ENCODE measurements around the gene ABTB1. TPM values are rescaled to one million over a fixed set of nuclear protein-coding genes. Genes with fewer than 3 reads are reported as not detected.
"Not testable (repeated sequence)": the region's sequence is repeated elsewhere in the genome, so short reads cannot be mapped to it uniquely, and the experiment has no call there.

ABTB1 gene
- total RNA-seq, 1 donor from 2014 or later = 42.0 TPM

- POLR2A ChIA-PET = no interaction called here
- ATAC-seq (ENCODE audit: low read depth) = no peak
- CTCF ChIA-PET = no interaction called here
- no peaks in the 10 kb centered on the region for H3K27me3 Mint-ChIP-seq
- DNase-seq = no peak
- no peaks in the 10 kb centered on the region for H3K36me3 Mint-ChIP-seq (ENCODE audit: low read depth)
- no peak for TF ChIP-seq CTCF (IDR thresholded peaks at IDR 0.05)
- peaks cover 8% of the 10 kb centered on the region for H3K9me3 Mint-ChIP-seq
- H3K4me1 Mint-ChIP-seq = peaks cover 19% of the 10 kb centered on the region
- intact Hi-C loops (cut with micrococcal nuclease) = no loop called here
- H3K27ac Mint-ChIP-seq = no peak overlapping the region
- H3K4me3 Mint-ChIP-seq = no peak overlapping the region
These were observed 29.4 kb downstream of the ABTB1 start for GRCh38 chr3:127702151-127702578.

DNA sequence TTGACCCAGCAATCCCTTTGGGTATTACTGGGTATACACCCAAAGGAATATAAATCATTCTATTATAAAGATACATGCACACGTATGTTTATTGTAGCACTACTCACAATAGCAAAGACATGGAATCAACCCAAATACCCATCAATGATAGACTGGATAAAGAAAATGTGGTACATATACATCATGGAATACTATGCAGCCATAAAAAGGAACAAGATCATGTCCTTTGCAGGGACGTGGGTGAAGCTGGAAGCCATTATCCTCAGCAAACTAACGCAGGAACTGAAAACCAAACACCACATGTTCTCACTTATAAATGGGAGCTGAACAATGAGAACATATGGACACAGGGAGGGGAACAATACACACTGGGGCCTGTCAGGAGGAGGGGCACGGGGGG is 32.1 kb downstream of the ABTB1 start:
- not testable (repeated sequence) for ATAC-seq (ENCODE audit: low read depth)

DNA sequence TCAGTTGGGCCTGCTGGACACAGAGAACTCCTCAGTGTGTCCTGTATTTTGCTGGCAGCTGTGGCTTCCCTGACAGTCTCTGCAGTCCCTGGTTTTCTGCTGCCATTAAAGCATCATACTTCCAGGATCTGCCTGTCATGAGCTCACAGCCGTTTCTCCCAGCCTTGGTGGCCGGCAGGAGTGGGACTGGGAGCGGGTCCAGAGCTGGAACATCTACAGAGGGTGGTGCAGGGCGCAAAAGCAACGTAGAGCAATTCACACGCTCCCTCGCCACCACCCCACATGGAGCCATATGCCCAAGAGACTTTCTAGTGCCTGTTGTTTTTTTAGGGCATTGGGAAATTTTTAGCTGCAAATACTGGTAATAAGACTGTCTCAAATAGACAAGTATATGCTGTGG is 33.6 kb downstream of the ABTB1 start:
- no peak for TF ChIP-seq CTCF (IDR thresholded peaks at IDR 0.05)
- no peak for ATAC-seq (ENCODE audit: low read depth)
- Mint-ChIP-seq H3K4me3 (no peak overlapping the region), H3K36me3 (ENCODE audit: low read depth) (no peaks in the 10 kb centered on the region), H3K9me3 (peaks cover 8% of the 10 kb centered on the region), H3K27me3 (no peaks in the 10 kb centered on the region), H3K4me1 (peaks cover 5% of the 10 kb centered on the region), H3K27ac (no peak overlapping the region)
- CTCF ChIA-PET = interaction anchor here (0.5 kb wide), 1 partner anchor 596 kb away, joined by 4 read pairs; no protein-coding TSS in a partner anchor
- intact Hi-C loops (cut with micrococcal nuclease) = no loop called here
- DNase-seq = no peak
- POLR2A ChIA-PET = no interaction called here

More for the DNA sequence above, 32.1 kb downstream of the ABTB1 start:
- H3K27ac Mint-ChIP-seq; H3K4me1 Mint-ChIP-seq; H3K36me3 Mint-ChIP-seq (ENCODE audit: low read depth); CTCF ChIA-PET; H3K9me3 Mint-ChIP-seq; H3K4me3 Mint-ChIP-seq; DNase-seq; intact Hi-C loops (cut with micrococcal nuclease); H3K27me3 Mint-ChIP-seq: not testable (repeated sequence)
- POLR2A ChIA-PET = interaction anchor here (0.7 kb wide), 1 partner anchor 31 kb away, joined by 8 read pairs; no protein-coding TSS in a partner anchor

DNA sequence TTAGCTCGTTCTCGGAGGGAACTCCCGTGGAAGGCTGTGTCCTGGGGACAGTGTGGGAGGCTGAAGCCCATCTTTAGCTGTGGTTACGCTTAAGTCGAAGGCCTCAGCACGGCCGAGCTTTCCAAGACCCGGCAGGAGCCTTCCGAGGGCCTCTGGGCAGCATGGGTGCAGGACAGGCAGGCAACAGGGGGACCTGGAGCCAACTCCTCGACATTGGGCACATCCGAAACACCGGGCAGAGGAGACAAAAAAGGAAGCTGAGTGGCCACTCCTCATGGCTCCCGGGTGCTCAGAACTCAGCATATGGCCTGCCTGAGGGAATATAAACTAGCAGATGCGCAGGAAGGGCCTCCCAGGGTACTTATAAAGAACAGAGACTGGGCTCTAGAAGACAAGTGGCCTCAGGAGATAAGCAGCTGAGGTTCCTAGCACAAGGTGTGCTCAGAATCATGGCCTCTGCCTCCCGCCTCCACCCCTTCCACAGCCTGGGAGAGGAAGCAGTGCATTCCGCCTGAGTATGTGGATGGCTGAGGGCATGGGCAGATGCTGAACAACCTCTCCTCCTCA is 34.1 kb downstream of the ABTB1 start:
- DNase-seq = no peak
- Mint-ChIP-seq H3K27me3 (no peaks in the 10 kb centered on the region), H3K9me3 (peaks cover 8% of the 10 kb centered on the region), H3K4me3 (no peak overlapping the region), H3K27ac (no peak overlapping the region), H3K4me1 (peaks cover 5% of the 10 kb centered on the region), H3K36me3 (ENCODE audit: low read depth) (no peaks in the 10 kb centered on the region)
- no peak for TF ChIP-seq CTCF (IDR thresholded peaks at IDR 0.05)
- ChIA-PET POLR2A (no interaction called here), CTCF (interaction anchor here (0.5 kb wide), 1 partner anchor 595 kb away, joined by 4 read pairs; no protein-coding TSS in a partner anchor)
- intact Hi-C loops (cut with micrococcal nuclease) = no loop called here
- no peak for ATAC-seq (ENCODE audit: low read depth)

DNA sequence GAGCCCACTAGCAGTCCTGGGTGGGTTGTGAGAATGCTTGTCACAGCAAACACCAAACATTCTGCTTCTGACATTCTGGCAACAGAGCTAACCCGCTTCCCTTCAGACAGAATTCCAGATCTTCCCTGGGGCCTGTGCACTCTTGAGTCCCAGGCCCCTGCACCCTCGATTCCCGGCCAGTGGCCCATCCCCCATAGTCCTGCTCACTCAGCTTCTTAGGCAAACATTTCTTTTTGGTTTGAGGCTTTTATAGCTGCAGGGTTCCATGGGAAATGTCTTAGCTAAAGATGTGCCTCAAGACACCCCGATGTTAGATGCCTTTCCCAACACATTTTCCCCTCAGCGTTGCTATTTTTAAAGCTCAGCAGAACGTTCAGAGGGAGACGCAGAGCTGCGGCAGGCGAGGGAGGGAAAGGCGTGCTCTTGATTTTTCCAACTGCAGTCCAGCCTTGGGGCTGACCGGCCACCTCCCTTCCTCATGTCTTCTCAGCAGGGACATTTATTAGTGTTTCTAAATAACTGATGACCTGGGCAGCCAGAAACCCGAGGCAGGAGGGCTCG is 35.2 kb downstream of the ABTB1 start:
- Mint-ChIP-seq H3K4me1 (peaks cover 5% of the 10 kb centered on the region), H3K27ac (no peak overlapping the region), H3K36me3 (ENCODE audit: low read depth) (no peaks in the 10 kb centered on the region), H3K27me3 (no peaks in the 10 kb centered on the region), H3K9me3 (peaks cover 8% of the 10 kb centered on the region), H3K4me3 (no peak overlapping the region)
- ATAC-seq (ENCODE audit: low read depth) (no peak), DNase-seq (no peak)
- ChIA-PET POLR2A (no interaction called here), CTCF (no interaction called here)
- no peak for TF ChIP-seq CTCF (IDR thresholded peaks at IDR 0.05)
- intact Hi-C loops (cut with micrococcal nuclease) = no loop called here

All from activated B cell treated with CpG ODN at 0.5 μM for 24 hours (primary cell).